GM06990 (cell line): ENCODE results near the gene STX3.
"Not testable (repeated sequence)": the region's sequence is repeated elsewhere in the genome, so short reads cannot be mapped to it uniquely, and the experiment has no call there.

Experiments used
- DNase-seq: peaks from one replicate; pipeline ENCODE4 v3.0.0-alpha.2; 2011; ENCODE audit not compliant: insufficient read length; ENCODE audit errors: extremely low read depth
- H3K27me3 ChIP-seq: replicated peaks from 2 replicates; pipeline ENCODE4 v1.6.0; 2011; ENCODE audit warnings: low read length; ENCODE audit not compliant: control insufficient read depth, insufficient read depth
- H3K36me3 ChIP-seq: 2 replicates; pipeline ENCODE4 v1.5.1; 2011; ENCODE audit warnings: low read length; ENCODE audit not compliant: control insufficient read depth, insufficient read depth
- H3K4me3 ChIP-seq: replicated peaks from 2 replicates; pipeline ENCODE4 v1.5.1; 2011; ENCODE audit warnings: low read depth, mild to moderate bottlenecking, control low read depth, low read length
- TF ChIP-seq, protein P1 (sequence below): IDR thresholded peaks from 2 replicates; pipeline ENCODE4 v1.5.1; 2011; ENCODE audit warnings: low read length, control low read depth, mild to moderate bottlenecking, inconsistent platforms; ENCODE audit not compliant: insufficient read depth, poor library complexity, severe bottlenecking

Gene STX3

DNA sequence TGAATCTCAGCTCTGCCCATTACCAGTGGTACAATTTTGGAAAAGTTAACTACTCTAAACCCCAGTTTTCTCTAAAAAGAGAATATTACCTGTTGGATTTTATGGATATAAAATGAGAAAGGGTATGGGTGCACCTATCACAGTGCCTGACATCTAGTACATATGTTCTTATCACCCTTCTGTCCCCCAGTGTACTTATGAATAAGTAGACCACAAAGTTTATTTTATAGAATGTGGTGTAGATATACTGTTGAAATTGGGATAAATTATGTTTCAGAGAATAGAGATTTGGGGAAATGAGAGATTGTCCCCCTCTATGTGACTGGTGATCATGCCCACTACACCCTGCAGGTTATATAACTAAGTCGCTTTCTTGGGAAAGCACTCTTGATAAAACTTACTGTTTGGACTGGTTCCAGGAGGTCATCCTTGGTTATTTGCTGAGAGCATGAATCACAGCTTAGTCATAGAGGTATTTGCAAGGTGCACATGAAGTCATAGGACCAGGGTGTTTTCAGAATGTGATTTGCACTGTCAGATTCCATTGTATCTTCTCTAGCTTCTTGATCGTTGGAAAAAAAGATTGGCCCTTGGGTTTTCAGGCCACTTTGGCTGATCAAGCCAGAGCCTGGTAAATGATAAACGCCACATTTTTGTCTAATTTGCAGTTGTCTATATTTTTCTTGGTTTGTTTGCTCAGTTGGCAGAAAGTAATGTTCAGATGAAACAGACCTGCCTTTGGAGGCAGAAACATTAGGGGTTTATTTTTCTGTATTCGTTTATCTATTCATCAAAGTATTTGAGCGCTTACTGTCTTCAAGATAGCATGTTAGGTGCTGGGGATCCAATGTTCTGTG, 21.3 kb downstream of the STX3 start:
- TF ChIP-seq, protein P1, sequence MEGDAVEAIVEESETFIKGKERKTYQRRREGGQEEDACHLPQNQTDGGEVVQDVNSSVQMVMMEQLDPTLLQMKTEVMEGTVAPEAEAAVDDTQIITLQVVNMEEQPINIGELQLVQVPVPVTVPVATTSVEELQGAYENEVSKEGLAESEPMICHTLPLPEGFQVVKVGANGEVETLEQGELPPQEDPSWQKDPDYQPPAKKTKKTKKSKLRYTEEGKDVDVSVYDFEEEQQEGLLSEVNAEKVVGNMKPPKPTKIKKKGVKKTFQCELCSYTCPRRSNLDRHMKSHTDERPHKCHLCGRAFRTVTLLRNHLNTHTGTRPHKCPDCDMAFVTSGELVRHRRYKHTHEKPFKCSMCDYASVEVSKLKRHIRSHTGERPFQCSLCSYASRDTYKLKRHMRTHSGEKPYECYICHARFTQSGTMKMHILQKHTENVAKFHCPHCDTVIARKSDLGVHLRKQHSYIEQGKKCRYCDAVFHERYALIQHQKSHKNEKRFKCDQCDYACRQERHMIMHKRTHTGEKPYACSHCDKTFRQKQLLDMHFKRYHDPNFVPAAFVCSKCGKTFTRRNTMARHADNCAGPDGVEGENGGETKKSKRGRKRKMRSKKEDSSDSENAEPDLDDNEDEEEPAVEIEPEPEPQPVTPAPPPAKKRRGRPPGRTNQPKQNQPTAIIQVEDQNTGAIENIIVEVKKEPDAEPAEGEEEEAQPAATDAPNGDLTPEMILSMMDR = no peak
- no peak for DNase-seq
- no peaks in the 10 kb centered on the region for H3K36me3 ChIP-seq
- H3K4me3 ChIP-seq = no peak overlapping the region
- H3K27me3 ChIP-seq = no peaks in the 10 kb centered on the region

DNA sequence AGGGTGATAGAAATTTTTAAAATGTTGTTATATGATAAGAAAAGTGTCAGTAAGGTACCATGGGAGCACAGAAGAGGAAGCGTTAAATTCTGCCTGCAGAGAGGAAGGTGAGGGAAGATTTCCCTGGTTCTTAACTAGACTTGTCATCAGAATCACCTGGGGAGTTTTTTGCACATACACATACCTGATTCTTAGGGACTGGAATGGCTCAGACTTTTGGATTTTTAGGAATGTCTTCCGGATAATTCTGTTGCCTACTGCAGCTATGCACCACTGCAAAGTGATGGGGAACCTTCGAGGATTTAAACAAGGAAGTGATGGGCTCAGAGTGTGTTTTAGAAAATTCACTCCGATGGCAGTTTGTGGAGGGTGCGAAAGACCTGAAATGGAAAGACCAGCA, 21.9 kb downstream of the STX3 start:
- Histone ChIP-seq H3K27me3 (no peaks in the 10 kb centered on the region), H3K4me3 (no peak overlapping the region), H3K36me3 (no peaks in the 10 kb centered on the region)
- TF ChIP-seq, protein P1 = no peak
- no peak for DNase-seq

DNA sequence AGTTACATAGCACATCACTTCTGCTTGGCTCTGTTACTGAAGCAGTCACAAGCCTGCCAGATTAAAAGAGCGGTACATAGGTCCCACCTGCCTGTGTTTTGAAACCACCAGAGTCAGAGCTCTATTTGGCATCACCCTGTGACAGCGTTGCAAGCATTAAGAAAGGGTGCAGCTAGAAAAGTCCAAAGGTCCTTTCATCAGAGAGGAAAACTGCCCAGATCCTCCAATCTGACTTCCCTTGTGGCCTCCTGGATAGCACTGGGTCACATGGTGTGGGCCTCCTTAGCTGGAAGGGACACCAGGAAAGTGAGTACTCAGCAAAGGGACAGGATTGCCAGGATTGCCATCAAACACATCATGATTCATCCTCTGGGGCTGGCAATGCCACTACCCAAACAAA, 22.9 kb downstream of the STX3 start:
- H3K36me3 ChIP-seq = no peaks in the 10 kb centered on the region
- TF ChIP-seq, protein P1 = no peak
- H3K4me3 ChIP-seq = no peak overlapping the region
- DNase-seq = no peak
- H3K27me3 ChIP-seq = no peaks in the 10 kb centered on the region; the same call in 1 of the 2 replicates

DNA sequence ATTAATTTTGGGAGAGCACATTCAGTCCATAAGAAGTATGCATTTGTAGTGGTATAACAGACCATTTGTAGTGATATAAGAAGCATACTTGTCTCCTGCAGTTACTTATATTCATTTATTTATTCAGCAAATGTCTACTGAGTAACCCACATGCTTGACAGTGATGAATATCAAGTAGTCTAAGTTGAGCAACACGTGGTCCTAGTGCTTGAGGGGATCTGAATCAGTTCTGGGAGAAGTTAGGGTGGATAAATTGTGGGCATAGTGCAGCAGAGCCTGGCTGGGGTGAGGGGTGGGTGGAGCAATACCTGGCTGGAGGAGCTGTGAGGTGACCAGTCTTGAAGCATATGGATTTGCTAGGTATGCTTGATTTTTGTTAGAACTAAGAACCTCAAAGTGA, 24.3 kb downstream of the STX3 start:
- H3K36me3 ChIP-seq = no peaks in the 10 kb centered on the region
- no peaks in the 10 kb centered on the region; the same call in 1 of the 2 replicates for H3K27me3 ChIP-seq
- H3K4me3 ChIP-seq = no peak overlapping the region
- DNase-seq = no peak
- TF ChIP-seq, protein P1 = no peak

DNA sequence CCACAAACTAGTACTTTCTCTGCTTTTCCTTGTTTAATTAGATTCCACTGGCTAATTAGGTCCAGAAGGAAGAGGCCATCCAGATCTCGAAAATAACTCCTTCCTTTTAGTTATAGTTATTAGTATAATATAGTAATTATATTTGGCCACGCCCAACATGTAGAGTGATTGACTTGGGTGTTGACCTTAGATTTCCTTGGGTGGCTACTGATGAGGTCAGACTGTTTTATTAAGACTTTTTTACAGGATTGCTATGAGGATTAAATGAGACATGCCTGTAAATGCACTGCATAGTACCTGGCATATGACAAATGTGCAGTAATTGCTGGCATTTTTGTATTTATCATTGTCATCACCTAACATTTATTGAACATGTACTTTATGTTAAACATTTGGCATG, 26.9 kb downstream of the STX3 start:
- no peak overlapping the region for H3K4me3 ChIP-seq
- TF ChIP-seq, protein P1 = no peak
- no peaks in the 10 kb centered on the region; the same call in 1 of the 2 replicates for H3K27me3 ChIP-seq
- no peak for DNase-seq
- no peaks in the 10 kb centered on the region for H3K36me3 ChIP-seq

DNA sequence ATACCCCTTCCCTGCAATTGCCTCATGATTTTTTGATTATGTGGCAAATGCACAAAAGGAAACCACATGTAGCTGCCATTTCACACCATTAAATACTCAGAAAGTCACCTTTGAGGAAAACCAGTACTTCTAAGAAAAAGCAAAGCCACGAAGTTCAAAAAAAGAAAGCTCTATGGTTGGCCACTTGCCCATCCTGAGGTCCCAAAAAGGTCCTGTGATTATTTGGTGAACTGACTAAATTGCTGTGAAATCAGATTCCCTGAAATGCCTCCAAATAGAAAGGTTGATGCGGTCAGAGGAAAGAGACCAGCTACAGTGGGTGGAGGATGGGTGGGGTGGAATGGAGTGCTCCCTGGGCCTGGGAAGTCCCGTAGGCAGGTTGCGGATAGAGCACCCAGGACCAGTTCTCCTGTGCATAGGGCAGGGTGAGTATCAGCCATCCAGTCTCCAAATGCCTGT, 28.5 kb downstream of the STX3 start:
- DNase-seq = no peak
- TF ChIP-seq, protein P1 = no peak
- no peak overlapping the region for H3K4me3 ChIP-seq
- H3K36me3 ChIP-seq = no peaks in the 10 kb centered on the region
- H3K27me3 ChIP-seq = no peaks in the 10 kb centered on the region; the same call in 1 of the 2 replicates

DNA sequence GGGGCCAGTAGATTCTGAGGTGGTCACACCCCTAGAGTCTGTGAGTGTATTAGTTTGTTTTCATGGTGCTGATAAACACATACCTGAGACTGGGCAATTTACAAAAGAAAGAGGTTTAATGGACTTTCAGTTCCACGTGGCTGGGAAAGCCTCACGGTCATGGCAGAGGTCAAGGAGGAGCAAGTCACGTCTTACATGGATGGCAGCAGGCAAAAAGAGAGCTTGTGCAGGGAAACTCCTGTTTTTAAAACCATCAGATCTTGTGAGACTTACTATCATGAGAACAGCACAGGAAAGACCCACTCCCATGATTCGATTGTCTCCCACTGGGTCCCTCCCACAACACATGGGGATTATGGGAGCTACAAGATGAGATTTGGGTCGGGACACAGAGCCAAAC, 29.3 kb downstream of the STX3 start:
- not testable (repeated sequence) for H3K4me3 ChIP-seq, H3K27me3 ChIP-seq, H3K36me3 ChIP-seq, DNase-seq
